Pericardium fibroblast (primary cell): ENCODE measurements around the gene NDUFA8. TPM values are rescaled to one million over a fixed set of nuclear protein-coding genes. Genes with fewer than 3 reads are reported as not detected.

Source experiments
- total RNA-seq: library from RNA; depleted of rRNA; stranded (reverse); fragments of >200 nt; gene quantifications from 2 replicates; pipeline ENCODE4 v1.2.3, GENCODE V29; 2015

The NDUFA8 gene
- 28.7 and 40.1 TPM in 2 replicates for total RNA-seq

GRCh38 chr9:122159026-122159924 lies at the start of gene NDUFA8, which contains the start of gene MORN5:
Gene NDUFA8, minus strand, starts transcription at chr9:122159779. Its CDS starts 102 bp downstream, at chr9:122159677.
Gene MORN5, plus strand, starts transcription at chr9:122159908. Its CDS starts 65 bp downstream, at chr9:122159973.

Other genes with a start within 250 kb of the NDUFA8 start
- 5.1 and 12.1 TPM in 2 replicates for gene TTLL11, start 66.5 kb downstream of the NDUFA8 start, total RNA-seq
- not detected in 2 replicates for gene MORN5, start 129 bp upstream of the NDUFA8 start, total RNA-seq
- gene LHX6, start 69.2 kb upstream of the NDUFA8 start, total RNA-seq = not detected in 2 replicates
- 9.2 and 10.2 TPM in 2 replicates for gene RBM18, start 105.1 kb upstream of the NDUFA8 start, total RNA-seq
- 18.6 and 31.7 TPM in 2 replicates for gene MRRF, start 105.1 kb upstream of the NDUFA8 start, total RNA-seq
- 110 and 302 TPM in 2 replicates for gene PTGS1, start 211.2 kb upstream of the NDUFA8 start, total RNA-seq